ENCODE results near the gene NFKBIL1.

DNA sequence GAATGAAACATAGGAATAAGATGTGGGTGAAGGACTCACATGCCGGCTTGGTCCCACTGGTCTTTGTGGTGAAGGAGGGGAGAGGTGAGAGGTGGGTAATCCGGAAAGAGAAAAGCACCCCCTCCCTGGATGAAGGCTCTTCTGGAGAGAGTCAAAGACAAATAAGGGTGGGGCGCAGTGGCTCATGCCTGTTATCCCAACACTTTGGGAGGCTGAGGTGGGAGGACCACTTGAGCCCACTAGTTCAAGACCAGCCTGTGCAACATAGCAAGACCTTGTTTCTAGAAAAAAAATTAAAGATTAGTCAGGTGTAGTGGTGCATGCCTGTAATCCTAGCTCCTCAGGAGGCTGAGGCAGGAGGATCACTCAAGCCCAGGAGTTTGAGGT is 31.7 kb downstream of the NFKBIL1 start:
- TF ChIP-seq, protein P1, sequence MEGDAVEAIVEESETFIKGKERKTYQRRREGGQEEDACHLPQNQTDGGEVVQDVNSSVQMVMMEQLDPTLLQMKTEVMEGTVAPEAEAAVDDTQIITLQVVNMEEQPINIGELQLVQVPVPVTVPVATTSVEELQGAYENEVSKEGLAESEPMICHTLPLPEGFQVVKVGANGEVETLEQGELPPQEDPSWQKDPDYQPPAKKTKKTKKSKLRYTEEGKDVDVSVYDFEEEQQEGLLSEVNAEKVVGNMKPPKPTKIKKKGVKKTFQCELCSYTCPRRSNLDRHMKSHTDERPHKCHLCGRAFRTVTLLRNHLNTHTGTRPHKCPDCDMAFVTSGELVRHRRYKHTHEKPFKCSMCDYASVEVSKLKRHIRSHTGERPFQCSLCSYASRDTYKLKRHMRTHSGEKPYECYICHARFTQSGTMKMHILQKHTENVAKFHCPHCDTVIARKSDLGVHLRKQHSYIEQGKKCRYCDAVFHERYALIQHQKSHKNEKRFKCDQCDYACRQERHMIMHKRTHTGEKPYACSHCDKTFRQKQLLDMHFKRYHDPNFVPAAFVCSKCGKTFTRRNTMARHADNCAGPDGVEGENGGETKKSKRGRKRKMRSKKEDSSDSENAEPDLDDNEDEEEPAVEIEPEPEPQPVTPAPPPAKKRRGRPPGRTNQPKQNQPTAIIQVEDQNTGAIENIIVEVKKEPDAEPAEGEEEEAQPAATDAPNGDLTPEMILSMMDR (IDR thresholded peaks at IDR 0.05): no peak
- TF ChIP-seq POLR2A (IDR thresholded peaks at IDR 0.05): no peak
